Immature natural killer cell (primary cell): ENCODE data around the gene DPP10. TPM values are rescaled to one million over a fixed set of nuclear protein-coding genes. Genes with fewer than 3 reads are reported as not detected.

Source experiments
- DNase-seq, 3 donors: peaks; one replicate each; pipeline ENCODE4 v3.0.0; 2022; ENCODE audit warnings: mixed read lengths in 1 of 3
- H3K27ac Mint-ChIP-seq, 6 donors: one replicate each; pipeline ENCODE4 v1.8.0; 2020; ENCODE audit warnings: mixed read lengths in 6 of 6, mild to moderate bottlenecking in 5 of 6, inconsistent platforms in 4 of 6, moderate library complexity in 3 of 6
- H3K27me3 Mint-ChIP-seq, 3 donors: one replicate each; pipeline ENCODE4 v1.8.0; 2020 to 2021; ENCODE audit warnings: low read depth in 3 of 3, mild to moderate bottlenecking in 3 of 3, mixed read lengths in 3 of 3, moderate library complexity in 3 of 3, inconsistent platforms in 1 of 3
- H3K36me3 Mint-ChIP-seq, 3 donors: one replicate each; pipeline ENCODE4 v1.8.0; 2020; ENCODE audit warnings: mixed read lengths in 3 of 3, inconsistent platforms in 2 of 3, mild to moderate bottlenecking in 2 of 3
- H3K4me1 Mint-ChIP-seq, 2 donors: one replicate each; pipeline ENCODE4 v1.8.0; 2020; ENCODE audit warnings: inconsistent platforms in 2 of 2, mild to moderate bottlenecking in 2 of 2, mixed read lengths in 2 of 2, moderate library complexity in 1 of 2
- H3K4me3 Mint-ChIP-seq, 5 donors: one replicate each; pipeline ENCODE4 v1.8.0; 2020; ENCODE audit warnings: mild to moderate bottlenecking in 5 of 5, mixed read lengths in 5 of 5, inconsistent platforms in 3 of 5, moderate library complexity in 3 of 5
- H3K9me3 Mint-ChIP-seq, 6 donors: one replicate each; pipeline ENCODE4 v1.8.0; 2020; ENCODE audit warnings: mild to moderate bottlenecking in 6 of 6, mixed read lengths in 6 of 6, inconsistent platforms in 4 of 6, moderate library complexity in 3 of 6
- polyA plus RNA-seq, 3 donors: library from polyadenylated mRNA; unstranded; fragments of 300-500 nt; fragmentation: Illumina TruSeq; gene quantifications; one replicate each; pipeline ENCODE4 v1.2.3, GENCODE V29; 2021

Gene DPP10
- polyA plus RNA-seq, 3 donors from 2014 or later: not detected

DNA sequence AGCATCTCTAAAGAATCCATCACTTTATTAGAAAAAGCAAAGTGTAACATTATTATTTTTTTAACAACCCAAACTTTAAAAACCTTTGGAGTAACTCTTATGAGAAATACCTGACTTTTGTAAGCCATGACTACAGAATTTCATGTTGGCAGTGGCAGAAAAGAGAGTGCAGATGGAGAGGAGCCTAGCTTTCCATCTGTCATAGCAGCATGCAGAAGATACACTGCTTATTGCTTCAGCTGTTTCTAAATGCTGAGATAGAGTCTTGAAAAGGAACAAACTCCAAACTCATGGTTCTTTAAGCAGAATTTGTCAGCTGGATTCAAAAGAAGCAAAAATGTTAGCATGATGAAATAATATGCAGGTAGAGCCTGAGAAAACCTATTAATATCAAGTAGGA is 1130.3 kb downstream of the DPP10 start:
- Mint-ChIP-seq H3K36me3 (peaks cover 3 to 9% (median 5%) of the 10 kb centered on the region in 3 donors), H3K9me3 (peaks cover 9 to 68% (median 44%) of the 10 kb centered on the region in 6 donors), H3K4me3 (no peak overlapping the region), H3K27ac (no peak overlapping the region), H3K27me3 (peaks cover 0 to 2% (median 0%) of the 10 kb centered on the region in 3 donors), H3K4me1 (no peaks in the 10 kb centered on the region)
- no peak for DNase-seq

- peaks cover 0 to 2% (median 0%) of the 10 kb centered on the region in 3 donors for H3K27me3 Mint-ChIP-seq
- no peak overlapping the region for H3K4me3 Mint-ChIP-seq
- no peak overlapping the region for H3K27ac Mint-ChIP-seq
Observed at GRCh38 chr2:115573756-115574155, 1131.3 kb downstream of the DPP10 start.

GRCh38 chr2:115574667-115575066 is 1132.2 kb downstream of the DPP10 start:
- DNase-seq: no peak
- Mint-ChIP-seq H3K9me3 (peaks cover 12 to 67% (median 39%) of the 10 kb centered on the region in 6 donors), H3K36me3 (peaks cover 0 to 9% (median 5%) of the 10 kb centered on the region in 3 donors), H3K4me3 (no peak overlapping the region), H3K27ac (no peak overlapping the region), H3K27me3 (peaks cover 0 to 2% (median 0%) of the 10 kb centered on the region in 3 donors), H3K4me1 (no peaks in the 10 kb centered on the region)

More at GRCh38 chr2:115573756-115574155, 1131.3 kb downstream of the DPP10 start:
- Mint-ChIP-seq H3K9me3 (peaks cover 12 to 67% (median 42%) of the 10 kb centered on the region in 6 donors), H3K4me1 (no peaks in the 10 kb centered on the region), H3K36me3 (peaks cover 0 to 9% (median 5%) of the 10 kb centered on the region in 3 donors)
- no peak for DNase-seq

DNA sequence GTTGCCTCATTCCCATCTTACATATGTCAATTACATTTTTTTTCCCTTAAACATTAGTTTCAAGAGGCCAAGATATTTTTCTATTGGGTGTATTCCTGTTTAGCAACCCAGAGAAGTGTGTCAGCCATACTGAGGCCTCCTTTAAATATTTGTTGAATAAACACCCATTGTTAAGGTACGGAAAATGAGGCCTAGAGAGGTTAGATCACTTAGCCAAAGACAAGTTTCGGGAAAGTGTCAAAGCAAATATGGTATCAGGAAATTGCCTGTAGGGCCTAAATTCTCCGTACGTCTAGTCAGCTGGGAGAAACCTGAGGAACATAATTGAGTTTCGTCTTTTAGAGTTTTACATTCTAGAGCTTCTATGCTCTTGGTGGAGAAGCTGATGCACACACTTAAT is 1138.3 kb downstream of the DPP10 start:
- H3K36me3 Mint-ChIP-seq: no peaks in the 10 kb centered on the region
- DNase-seq: no peak
- H3K27me3 Mint-ChIP-seq: peaks cover 0 to 1% (median 0%) of the 10 kb centered on the region in 3 donors
- no peaks in the 10 kb centered on the region for H3K4me1 Mint-ChIP-seq
- H3K4me3 Mint-ChIP-seq: no peak overlapping the region
- peaks cover 14 to 71% (median 35%) of the 10 kb centered on the region in 6 donors for H3K9me3 Mint-ChIP-seq
- no peak overlapping the region for H3K27ac Mint-ChIP-seq

- no peak overlapping the region for H3K27ac Mint-ChIP-seq
Observed at GRCh38 chr2:115584507-115584906, 1142.1 kb downstream of the DPP10 start.

GRCh38 chr2:115596659-115597375 is 1154.4 kb downstream of the DPP10 start:
- no peak overlapping the region for H3K4me3 Mint-ChIP-seq
- peaks cover 11 to 56% (median 31%) of the 10 kb centered on the region in 6 donors for H3K9me3 Mint-ChIP-seq
- H3K4me1 Mint-ChIP-seq: no peaks in the 10 kb centered on the region
- H3K27me3 Mint-ChIP-seq: peaks cover 0 to 2% (median 0%) of the 10 kb centered on the region in 3 donors
- no peak for DNase-seq
- no peak overlapping the region for H3K27ac Mint-ChIP-seq
- peaks cover 0 to 4% (median 0%) of the 10 kb centered on the region in 3 donors for H3K36me3 Mint-ChIP-seq

More at GRCh38 chr2:115584507-115584906, 1142.1 kb downstream of the DPP10 start:
- DNase-seq: no peak
- no peak overlapping the region for H3K4me3 Mint-ChIP-seq
- H3K27me3 Mint-ChIP-seq: peaks cover 0 to 5% (median 0%) of the 10 kb centered on the region in 3 donors
- H3K4me1 Mint-ChIP-seq: no peaks in the 10 kb centered on the region
- peaks cover 12 to 67% (median 26%) of the 10 kb centered on the region in 6 donors for H3K9me3 Mint-ChIP-seq
- no peaks in the 10 kb centered on the region for H3K36me3 Mint-ChIP-seq

GRCh38 chr2:115603285-115603684 is 1160.8 kb downstream of the DPP10 start:
- DNase-seq: no peak
- Mint-ChIP-seq H3K27ac (no peak overlapping the region), H3K4me3 (no peak overlapping the region), H3K9me3 (peaks cover 13 to 54% (median 34%) of the 10 kb centered on the region in 6 donors), H3K4me1 (no peaks in the 10 kb centered on the region), H3K27me3 (no peaks in the 10 kb centered on the region), H3K36me3 (peaks cover 0 to 4% (median 0%) of the 10 kb centered on the region in 3 donors)

GRCh38 chr2:115606350-115606749 is 1163.9 kb downstream of the DPP10 start:
- no peaks in the 10 kb centered on the region for H3K27me3 Mint-ChIP-seq
- H3K27ac Mint-ChIP-seq: no peak overlapping the region
- no peaks in the 10 kb centered on the region for H3K36me3 Mint-ChIP-seq
- peaks cover 18 to 62% (median 24%) of the 10 kb centered on the region in 6 donors for H3K9me3 Mint-ChIP-seq
- no peak overlapping the region for H3K4me3 Mint-ChIP-seq
- H3K4me1 Mint-ChIP-seq: no peaks in the 10 kb centered on the region
- no peak for DNase-seq

DNA sequence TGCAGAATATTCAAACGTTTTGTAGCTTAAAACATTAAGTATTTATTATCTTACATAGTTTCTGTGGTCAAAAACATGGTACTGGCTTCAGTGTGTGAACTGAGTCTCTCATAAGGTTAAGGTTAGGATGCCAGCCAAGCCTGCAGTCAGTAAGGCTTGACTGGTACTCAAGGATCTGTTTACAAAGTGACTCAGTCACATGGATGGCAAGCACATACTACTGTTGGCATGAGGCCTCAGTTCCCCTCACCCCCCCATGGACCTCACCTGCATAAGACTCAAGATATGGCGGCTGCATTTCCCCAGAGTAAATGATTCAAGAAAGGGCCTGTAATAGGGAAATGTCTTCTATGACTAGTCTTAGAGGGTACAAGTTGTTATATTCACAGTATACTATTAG is 1167.5 kb downstream of the DPP10 start:
- no peak overlapping the region for H3K4me3 Mint-ChIP-seq
- H3K27ac Mint-ChIP-seq: no peak overlapping the region
- no peaks in the 10 kb centered on the region for H3K4me1 Mint-ChIP-seq
- H3K9me3 Mint-ChIP-seq: peaks cover 14 to 72% (median 24%) of the 10 kb centered on the region in 6 donors
- DNase-seq: no peak
- no peaks in the 10 kb centered on the region for H3K36me3 Mint-ChIP-seq
- peaks cover 0 to 2% (median 0%) of the 10 kb centered on the region in 3 donors for H3K27me3 Mint-ChIP-seq

DNA sequence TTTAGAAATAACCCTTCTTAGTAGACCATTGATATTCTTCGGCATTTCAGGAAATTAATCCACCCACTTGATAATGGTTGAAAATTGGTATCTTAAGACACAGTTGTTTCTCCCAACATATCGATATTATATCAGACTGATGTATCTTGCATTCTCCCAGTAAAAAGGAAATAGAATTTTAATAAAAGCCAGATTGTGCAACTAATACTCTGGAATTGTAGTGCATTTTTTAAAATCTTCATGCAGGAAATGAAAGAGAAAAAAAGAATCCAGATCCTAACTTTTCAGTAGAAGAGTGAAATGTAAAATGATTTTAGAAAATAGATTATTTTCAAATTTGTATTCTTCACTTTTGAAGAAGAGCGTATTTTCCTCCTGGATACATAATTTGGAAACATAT is 1168.4 kb downstream of the DPP10 start:
- H3K9me3 Mint-ChIP-seq: peaks cover 10 to 68% (median 17%) of the 10 kb centered on the region in 6 donors
- peaks cover 0 to 2% (median 0%) of the 10 kb centered on the region in 3 donors for H3K27me3 Mint-ChIP-seq
- no peaks in the 10 kb centered on the region for H3K36me3 Mint-ChIP-seq
- H3K4me1 Mint-ChIP-seq: no peaks in the 10 kb centered on the region
- DNase-seq: no peak
- no peak overlapping the region for H3K27ac Mint-ChIP-seq
- H3K4me3 Mint-ChIP-seq: no peak overlapping the region

DNA sequence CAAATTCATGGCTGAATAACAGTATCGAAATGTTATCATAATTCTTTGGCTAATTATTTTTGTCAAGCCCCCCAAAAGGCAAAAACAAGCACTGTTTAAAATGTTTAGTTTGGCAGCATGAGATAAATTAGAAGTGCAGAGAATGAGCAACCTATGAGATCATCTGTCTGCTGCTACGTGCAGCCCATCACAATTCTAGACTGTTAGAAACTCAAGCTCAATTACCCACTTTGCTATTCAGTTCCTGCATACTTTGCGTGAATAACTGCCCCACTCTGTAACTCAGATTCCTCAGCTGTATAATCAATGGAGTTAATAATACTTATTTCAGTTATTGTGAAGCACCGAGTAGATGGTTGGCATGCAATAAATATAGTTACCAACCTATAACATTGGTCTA is 1181.9 kb downstream of the DPP10 start:
- no peak overlapping the region for H3K27ac Mint-ChIP-seq
- H3K9me3 Mint-ChIP-seq: peaks cover 19 to 34% (median 27%) of the 10 kb centered on the region in 6 donors
- no peaks in the 10 kb centered on the region for H3K27me3 Mint-ChIP-seq
- H3K4me1 Mint-ChIP-seq: no peaks in the 10 kb centered on the region
- no peak overlapping the region for H3K4me3 Mint-ChIP-seq
- DNase-seq: no peak
- H3K36me3 Mint-ChIP-seq: peaks cover 0 to 5% (median 0%) of the 10 kb centered on the region in 3 donors

DNA sequence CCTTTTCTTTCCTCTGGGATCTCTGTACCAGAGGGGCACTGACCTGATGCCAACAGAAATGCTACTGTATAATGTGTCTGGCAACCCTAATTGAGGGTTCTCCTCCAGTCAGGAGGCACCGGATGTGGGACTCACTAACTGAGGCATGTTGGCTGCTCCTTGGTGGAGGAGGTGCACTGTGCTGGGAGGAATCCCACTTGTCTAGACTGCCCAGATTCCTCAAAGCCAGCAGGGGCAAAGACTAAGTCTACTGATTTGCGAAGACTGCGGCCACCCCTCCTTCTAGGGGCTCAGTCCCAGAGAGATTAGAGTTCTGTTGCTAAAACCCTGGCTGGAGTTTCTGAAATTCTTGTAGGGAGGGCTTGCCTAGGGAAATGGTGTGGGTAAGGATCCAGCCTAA is 1192.1 kb downstream of the DPP10 start:
- Mint-ChIP-seq H3K4me3 (no peak overlapping the region), H3K36me3 (peaks cover 0 to 3% (median 0%) of the 10 kb centered on the region in 3 donors), H3K9me3 (peaks cover 20 to 79% (median 42%) of the 10 kb centered on the region in 6 donors), H3K27ac (no peak overlapping the region), H3K27me3 (peaks cover 0 to 2% (median 0%) of the 10 kb centered on the region in 3 donors), H3K4me1 (no peaks in the 10 kb centered on the region)
- no peak for DNase-seq

DNA sequence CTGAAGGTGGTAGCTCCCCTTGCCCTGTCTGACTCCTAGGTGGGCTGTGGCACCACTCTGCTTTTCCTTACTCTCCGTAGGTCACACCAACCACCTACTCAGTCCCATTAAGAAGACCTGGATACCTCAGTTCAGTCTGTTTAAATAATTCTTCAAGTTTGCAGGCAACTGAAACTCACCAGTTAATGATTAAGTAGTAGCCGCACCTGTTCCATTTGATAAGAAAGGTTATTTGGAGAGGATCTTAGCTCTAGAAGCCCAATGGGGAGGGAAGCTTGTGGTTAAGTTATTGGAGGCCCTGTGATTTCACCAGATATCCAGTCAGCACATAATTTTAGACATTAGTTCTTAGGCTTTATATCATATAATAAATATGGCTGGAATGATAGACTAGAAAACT is 1193.0 kb downstream of the DPP10 start:
- peaks cover 0 to 2% (median 0%) of the 10 kb centered on the region in 3 donors for H3K27me3 Mint-ChIP-seq
- no peak overlapping the region for H3K4me3 Mint-ChIP-seq

DNA sequence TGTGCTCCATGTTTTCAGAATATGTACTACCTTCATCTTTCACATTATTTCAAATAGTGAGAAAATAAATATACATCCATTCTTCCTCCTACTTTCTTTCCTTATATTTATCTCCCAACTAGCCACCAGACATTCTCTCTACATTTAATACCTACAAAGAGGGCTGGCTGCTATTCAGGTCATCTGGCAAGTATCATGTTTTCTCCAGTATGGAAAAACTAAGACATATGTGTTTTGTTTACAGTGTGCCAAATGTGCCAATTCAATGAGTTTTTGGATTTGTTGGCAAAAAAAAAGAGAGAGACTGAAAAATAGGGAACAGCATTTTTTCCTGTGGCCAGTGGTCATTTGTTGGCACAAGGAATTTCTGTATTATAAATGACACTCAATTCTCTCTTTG is 1207.3 kb downstream of the DPP10 start:
- H3K9me3 Mint-ChIP-seq: peaks cover 14 to 57% (median 32%) of the 10 kb centered on the region in 6 donors
- H3K27ac Mint-ChIP-seq: no peak overlapping the region
- H3K27me3 Mint-ChIP-seq: peaks cover 0 to 3% (median 0%) of the 10 kb centered on the region in 3 donors
- peaks cover 0 to 7% (median 0%) of the 10 kb centered on the region in 3 donors for H3K36me3 Mint-ChIP-seq
- H3K4me3 Mint-ChIP-seq: no peak overlapping the region
- no peak for DNase-seq
- H3K4me1 Mint-ChIP-seq: no peaks in the 10 kb centered on the region

More for the DNA sequence above, 1193.0 kb downstream of the DPP10 start:
- Mint-ChIP-seq H3K9me3 (peaks cover 25 to 78% (median 40%) of the 10 kb centered on the region in 6 donors), H3K4me1 (no peaks in the 10 kb centered on the region), H3K27ac (no peak overlapping the region), H3K36me3 (peaks cover 0 to 3% (median 0%) of the 10 kb centered on the region in 3 donors)
- DNase-seq: no peak
